HepG2 (cell line): Measurements from ENCODE around the gene ACOXL. TPM values are rescaled to one million over a fixed set of nuclear protein-coding genes. Genes with fewer than 3 reads are reported as not detected.

ENCODE experiments used
- CEBPG ChIP-seq: IDR thresholded peaks from 2 replicates; pipeline ENCODE4 v1.6.1; 2016
- DNMT3B ChIP-seq: conservative IDR thresholded peaks from 2 replicates; pipeline ENCODE4 v1.6.1; 2016; ENCODE audit warnings: missing biosample characterization, control low read depth
- HOXA9 ChIP-seq: sonication (generic); formaldehyde crosslinking; IDR thresholded peaks from 2 replicates; pipeline ENCODE4 v1.8.1; 2022; ENCODE audit warnings: missing genetic modification reagents, mild to moderate bottlenecking, moderate library complexity, borderline replicate concordance
- KAT7 ChIP-seq: IDR thresholded peaks from 2 replicates; pipeline ENCODE4 v1.6.1; 2018; ENCODE audit warnings: borderline replicate concordance, missing compliant biosample characterization
- KDM2A ChIP-seq: sonication (generic); formaldehyde crosslinking; IDR thresholded peaks from 2 replicates; pipeline ENCODE4 v1.4.0; 2020; ENCODE audit warnings: low read depth, missing genetic modification reagents, borderline replicate concordance
- NR2F1 ChIP-seq, 2 experiments: fragments of 450-650 bp in 1 of 2; formaldehyde crosslinking in 1 of 2; IDR thresholded peaks; 2 replicates each; pipeline versions ENCODE4 v1.5.0 to v1.6.1; 2016 to 2020; ENCODE audit warnings: mild to moderate bottlenecking in 1 of 2, missing compliant biosample characterization in 1 of 2, missing genetic modification reagents in 1 of 2, moderate library complexity in 1 of 2
- PAF1 ChIP-seq: IDR thresholded peaks from 2 replicates; pipeline ENCODE4 v1.6.1; 2016; ENCODE audit warnings: missing genetic modification reagents, missing compliant biosample characterization
- POGZ ChIP-seq: sonication (generic); formaldehyde crosslinking; IDR thresholded peaks from 2 replicates; pipeline ENCODE4 v1.4.0; 2020; ENCODE audit warnings: mild to moderate bottlenecking, missing genetic modification reagents
- POLR2G ChIP-seq: fragments of 200-400 bp; formaldehyde crosslinking; IDR thresholded peaks from 2 replicates; pipeline ENCODE4 v1.6.1; 2018; ENCODE audit warnings: mild to moderate bottlenecking, low read depth, low read length, moderate library complexity
- SATB2 ChIP-seq: sonication (generic); formaldehyde crosslinking; IDR thresholded peaks from 2 replicates; pipeline ENCODE4 v1.5.0; 2020; ENCODE audit warnings: missing genetic modification reagents
- SP1 ChIP-seq, 2 experiments: fragments of 450-650 bp in 1 of 2; sonication (generic) in 1 of 2; formaldehyde crosslinking in 1 of 2; IDR thresholded peaks; 2 replicates each; pipeline versions ENCODE4 v1.4.0 to v1.6.1; 2016 to 2020; ENCODE audit warnings: missing genetic modification reagents in 1 of 2
- U2AF2 ChIP-seq: fragments of 200-400 bp; formaldehyde crosslinking; IDR thresholded peaks from 2 replicates; pipeline ENCODE4 v1.6.1; 2017; ENCODE audit warnings: low read depth, mild to moderate bottlenecking, low read length
- XRCC5 ChIP-seq: fragments of 200-400 bp; formaldehyde crosslinking; optimal IDR thresholded peaks from 2 replicates; pipeline ENCODE3; 2017; ENCODE audit warnings: mild to moderate bottlenecking, low read length
- ZBTB1 ChIP-seq: sonication (generic); formaldehyde crosslinking; IDR thresholded peaks from 2 replicates; pipeline ENCODE4 v1.4.0; 2020; ENCODE audit warnings: missing genetic modification reagents, borderline replicate concordance
- ZBTB21 ChIP-seq: sonication (generic); formaldehyde crosslinking; IDR thresholded peaks from 2 replicates; pipeline ENCODE4 v1.4.0; 2020; ENCODE audit warnings: missing genetic modification reagents
- ZFP62 ChIP-seq: sonication (generic); formaldehyde crosslinking; IDR thresholded peaks from 2 replicates; pipeline ENCODE4 v1.4.0; 2020; ENCODE audit warnings: missing genetic modification reagents
- ZIK1 ChIP-seq: sonication (generic); formaldehyde crosslinking; IDR thresholded peaks from 2 replicates; pipeline ENCODE4 v1.5.0; 2020; ENCODE audit warnings: mild to moderate bottlenecking, low read depth, missing genetic modification reagents, borderline replicate concordance
- ZNF101 ChIP-seq: sonication (generic); formaldehyde crosslinking; IDR thresholded peaks from 2 replicates; pipeline ENCODE4 v1.4.0; 2020; ENCODE audit warnings: mild to moderate bottlenecking, low read depth, missing genetic modification reagents, borderline replicate concordance
- ZNF235 ChIP-seq: sonication (generic); formaldehyde crosslinking; IDR thresholded peaks from 2 replicates; pipeline ENCODE4 v1.8.1; 2023; ENCODE audit warnings: mild to moderate bottlenecking, missing genetic modification reagents, borderline replicate concordance
- ZNF280B ChIP-seq: sonication (generic); formaldehyde crosslinking; IDR thresholded peaks from 2 replicates; pipeline ENCODE4 v1.5.0; 2020; ENCODE audit warnings: missing genetic modification reagents, mild to moderate bottlenecking, borderline replicate concordance
- ZNF660 ChIP-seq: sonication (generic); formaldehyde crosslinking; IDR thresholded peaks from 2 replicates; pipeline ENCODE4 v1.5.1; 2020; ENCODE audit warnings: mild to moderate bottlenecking, low read depth, missing genetic modification reagents, borderline replicate concordance
- polyA plus RNA-seq, 8 experiments: library from polyadenylated mRNA; depleted of rRNA in 3 of 8; stranded (reverse) in 7 of 8; unstranded in 1 of 8; fragments of >200 nt; fragmentation: Illumina TruSeq in 4 of 8; extraction: Trizol in 4 of 8; gene quantifications; 2 replicates each; pipeline versions ENCODE4 v1.2.1 to v1.2.3, GENCODE V29; 2011 to 2016; ENCODE audit warnings: low read depth in 4 of 8, missing spikeins in 1 of 8, mixed read lengths in 1 of 8; ENCODE audit not compliant: insufficient read depth in 1 of 8
- total RNA-seq, 5 experiments: library from RNA; depleted of rRNA; stranded (reverse); fragments of >200 nt; fragmentation: Illumina TruSeq; extraction: Trizol; gene quantifications; 2 replicates each; pipeline ENCODE4 v1.2.3, GENCODE V29; 2016; ENCODE audit warnings: low read depth in 1 of 5
- TF ChIP-seq, protein P1 (sequence below): sonication (generic); formaldehyde crosslinking; IDR thresholded peaks from 2 replicates; pipeline ENCODE4 v1.4.0; 2020; ENCODE audit warnings: missing genetic modification reagents, borderline replicate concordance
- TF ChIP-seq, protein P2 (sequence below): sonication (generic); formaldehyde crosslinking; conservative IDR thresholded peaks from 2 replicates; pipeline ENCODE4 v1.8.0; 2022; ENCODE audit warnings: low read depth, missing genetic modification reagents

ACOXL gene
- total and polyA plus RNA-seq, 2 of the 13 experiments (the other 11 are each of a cell fraction or from before 2014, with no cell fraction given) = not detected

GRCh38 chr2:111116843-111117597 lies 384.6 kb downstream of the ACOXL start (continued):
- TF ChIP-seq, protein P1, sequence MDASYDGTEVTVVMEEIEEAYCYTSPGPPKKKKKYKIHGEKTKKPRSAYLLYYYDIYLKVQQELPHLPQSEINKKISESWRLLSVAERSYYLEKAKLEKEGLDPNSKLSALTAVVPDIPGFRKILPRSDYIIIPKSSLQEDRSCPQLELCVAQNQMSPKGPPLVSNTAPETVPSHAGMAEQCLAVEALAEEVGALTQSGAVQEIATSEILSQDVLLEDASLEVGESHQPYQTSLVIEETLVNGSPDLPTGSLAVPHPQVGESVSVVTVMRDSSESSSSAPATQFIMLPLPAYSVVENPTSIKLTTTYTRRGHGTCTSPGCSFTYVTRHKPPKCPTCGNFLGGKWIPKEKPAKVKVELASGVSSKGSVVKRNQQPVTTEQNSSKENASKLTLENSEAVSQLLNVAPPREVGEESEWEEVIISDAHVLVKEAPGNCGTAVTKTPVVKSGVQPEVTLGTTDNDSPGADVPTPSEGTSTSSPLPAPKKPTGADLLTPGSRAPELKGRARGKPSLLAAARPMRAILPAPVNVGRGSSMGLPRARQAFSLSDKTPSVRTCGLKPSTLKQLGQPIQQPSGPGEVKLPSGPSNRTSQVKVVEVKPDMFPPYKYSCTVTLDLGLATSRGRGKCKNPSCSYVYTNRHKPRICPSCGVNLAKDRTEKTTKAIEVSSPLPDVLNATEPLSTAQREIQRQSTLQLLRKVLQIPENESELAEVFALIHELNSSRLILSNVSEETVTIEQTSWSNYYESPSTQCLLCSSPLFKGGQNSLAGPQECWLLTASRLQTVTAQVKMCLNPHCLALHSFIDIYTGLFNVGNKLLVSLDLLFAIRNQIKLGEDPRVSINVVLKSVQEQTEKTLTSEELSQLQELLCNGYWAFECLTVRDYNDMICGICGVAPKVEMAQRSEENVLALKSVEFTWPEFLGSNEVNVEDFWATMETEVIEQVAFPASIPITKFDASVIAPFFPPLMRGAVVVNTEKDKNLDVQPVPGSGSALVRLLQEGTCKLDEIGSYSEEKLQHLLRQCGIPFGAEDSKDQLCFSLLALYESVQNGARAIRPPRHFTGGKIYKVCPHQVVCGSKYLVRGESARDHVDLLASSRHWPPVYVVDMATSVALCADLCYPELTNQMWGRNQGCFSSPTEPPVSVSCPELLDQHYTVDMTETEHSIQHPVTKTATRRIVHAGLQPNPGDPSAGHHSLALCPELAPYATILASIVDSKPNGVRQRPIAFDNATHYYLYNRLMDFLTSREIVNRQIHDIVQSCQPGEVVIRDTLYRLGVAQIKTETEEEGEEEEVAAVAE (CRISPR knock-in tag) = no peak
- TF ChIP-seq KAT7 = no peak
- no peak for TF ChIP-seq ZFP62 (CRISPR knock-in tag)
- no peak for TF ChIP-seq ZBTB1
- no peak for TF ChIP-seq SATB2 (CRISPR knock-in tag)
- TF ChIP-seq U2AF2 = no peak
- no peak for TF ChIP-seq ZNF101 (CRISPR knock-in tag)
- TF ChIP-seq ZIK1 = no peak
- TF ChIP-seq NR2F1 (CRISPR knock-in tag; IDR thresholded peaks at IDR 0.05) = no peak
- TF ChIP-seq HOXA9 (CRISPR knock-in tag) = no peak
- TF ChIP-seq POGZ (CRISPR knock-in tag) = no peak
- peak; percentile 92 for TF ChIP-seq KDM2A (CRISPR knock-in tag)
- TF ChIP-seq POLR2G = no peak
- TF ChIP-seq CEBPG (CRISPR knock-in tag) = no peak
- no peak for TF ChIP-seq ZBTB21 (CRISPR knock-in tag)
- TF ChIP-seq ZNF280B (CRISPR knock-in tag) = no peak
- TF ChIP-seq ZNF660 (CRISPR knock-in tag) = no peak
- no peak for TF ChIP-seq SP1 (IDR thresholded peaks at IDR 0.05)
- no peak for TF ChIP-seq SP1 (CRISPR knock-in tag; IDR thresholded peaks at IDR 0.05)
- TF ChIP-seq PAF1 (CRISPR knock-in tag) = no peak
- no peak for TF ChIP-seq ZNF235 (CRISPR knock-in tag)
- TF ChIP-seq XRCC5 = peak; percentile 92
- TF ChIP-seq DNMT3B = 0 out of 2 replicates have a peak, but pooled peaks have one; percentile 54
- TF ChIP-seq, protein P2, sequence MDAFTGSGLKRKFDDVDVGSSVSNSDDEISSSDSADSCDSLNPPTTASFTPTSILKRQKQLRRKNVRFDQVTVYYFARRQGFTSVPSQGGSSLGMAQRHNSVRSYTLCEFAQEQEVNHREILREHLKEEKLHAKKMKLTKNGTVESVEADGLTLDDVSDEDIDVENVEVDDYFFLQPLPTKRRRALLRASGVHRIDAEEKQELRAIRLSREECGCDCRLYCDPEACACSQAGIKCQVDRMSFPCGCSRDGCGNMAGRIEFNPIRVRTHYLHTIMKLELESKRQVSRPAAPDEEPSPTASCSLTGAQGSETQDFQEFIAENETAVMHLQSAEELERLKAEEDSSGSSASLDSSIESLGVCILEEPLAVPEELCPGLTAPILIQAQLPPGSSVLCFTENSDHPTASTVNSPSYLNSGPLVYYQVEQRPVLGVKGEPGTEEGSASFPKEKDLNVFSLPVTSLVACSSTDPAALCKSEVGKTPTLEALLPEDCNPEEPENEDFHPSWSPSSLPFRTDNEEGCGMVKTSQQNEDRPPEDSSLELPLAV = no peak
